ENCODE measurements around the gene GAL. TPM values are rescaled to one million over a fixed set of nuclear protein-coding genes. Genes with fewer than 3 reads are reported as not detected.

GAL gene
- total RNA-seq, 1 experiment from 2014 or later = 65.2 TPM

- H2BK5ac ChIP-seq (ENCODE audit: insufficient read length, low read length) = no peak overlapping the region
- no peak overlapping the region; a peak in 1 of 5 replicates for H3K4me3 Mint-ChIP-seq
- H3K27me3 ChIP-seq (ENCODE audit: insufficient read depth, low read length) = no peaks in the 10 kb centered on the region
These were observed 24.1 kb upstream of the GAL start for GRCh38 chr11:68660066-68660810.

More at GRCh38 chr11:68660066-68660810, 24.1 kb upstream of the GAL start:
- H3K9ac ChIP-seq (ENCODE audit: extremely low read depth, insufficient read length, low read length) = no peak overlapping the region
- DNase-seq = no peak
- Mint-ChIP-seq H3K27me3 (ENCODE audit: low read depth) (peaks cover 4% of the 10 kb centered on the region), H3K9me3 (peaks cover 3 to 9% of the 10 kb centered on the region in 2 experiments), H3K27ac (no peak overlapping the region), H3K36me3 (ENCODE audit: insufficient read depth in 1 of 3, low read depth in 3 of 3) (peaks cover 0 to 4% (median 0%) of the 10 kb centered on the region in 3 experiments; a peak in 1 of 7 replicates), H3K4me1 (no peaks in the 10 kb centered on the region)
- H3K79me1 ChIP-seq (ENCODE audit: insufficient read depth, low read depth, low read length, poor library complexity, severe bottlenecking) = no peaks in the 10 kb centered on the region
- no peak overlapping the region for H4K5ac ChIP-seq (ENCODE audit: insufficient read length, low read depth, low read length)
- H3T11ph ChIP-seq (ENCODE audit: low read length) = no peak overlapping the region
- H3K79me2 ChIP-seq (ENCODE audit: insufficient read depth, low read length) = no peaks in the 10 kb centered on the region
- no peak overlapping the region for H2BK15ac ChIP-seq (ENCODE audit: low read depth, low read length)
- H4K8ac ChIP-seq (replicated peaks; ENCODE audit: insufficient read length, low read depth, low read length) = no peak overlapping the region
- H2BK12ac ChIP-seq (ENCODE audit: insufficient read length, low read depth, low read length) = no peak overlapping the region
- TF ChIP-seq CTCF (conservative IDR thresholded peaks at IDR 0.05) = no peak
- H4K91ac ChIP-seq (ENCODE audit: insufficient read length, low read depth, low read length) = no peak overlapping the region
- H3K27ac ChIP-seq (ENCODE audit: insufficient read length, low read depth, low read length) = no peak overlapping the region
- H4K20me1 ChIP-seq (ENCODE audit: control insufficient read depth, insufficient read depth, insufficient read length) = no peaks in the 10 kb centered on the region
- no peak overlapping the region for H3K56ac ChIP-seq (ENCODE audit: insufficient read length, low read depth, low read length)
- no peak overlapping the region for H2AFZ ChIP-seq (ENCODE audit: low read length)
- no peak overlapping the region for H3K18ac ChIP-seq (ENCODE audit: insufficient read length, low read depth, low read length)
- no peak overlapping the region for H2AK5ac ChIP-seq (ENCODE audit: insufficient read length, low read length)
- no peak overlapping the region for H2BK120ac ChIP-seq (ENCODE audit: low read depth, low read length, poor library complexity, severe bottlenecking)
- no peaks in the 10 kb centered on the region for H3K9me3 ChIP-seq (ENCODE audit: control insufficient read depth, low read depth, low read length)
- H3K4ac ChIP-seq (ENCODE audit: low read depth, low read length) = no peak overlapping the region
- WGBS (ENCODE audit: extremely low coverage, insufficient read length, low lambda C conversion rate) = no CpG with 5 or more reads among the region's 18 CpGs
- H3K4me2 ChIP-seq (ENCODE audit: insufficient read depth, insufficient read length, low read length) = no peak overlapping the region
- no peak overlapping the region for H3K14ac ChIP-seq (ENCODE audit: insufficient read depth, low read length)
- no peaks in the 10 kb centered on the region for H3K4me1 ChIP-seq (ENCODE audit: insufficient read depth, low read length)
- no peak overlapping the region for H2BK20ac ChIP-seq (ENCODE audit: low read depth, low read length, poor library complexity, severe bottlenecking)
- H3K23me2 ChIP-seq (ENCODE audit: insufficient read length, low read depth, low read length, poor library complexity, severe bottlenecking) = no peaks in the 10 kb centered on the region
- no peak overlapping the region for H3K23ac ChIP-seq (ENCODE audit: insufficient read length, low read depth, low read length)
